Kidney (tissue), 14 donors: ENCODE measurements around the gene TCERG1. TPM values are rescaled to one million over a fixed set of nuclear protein-coding genes. Genes with fewer than 3 reads are reported as not detected.
A peak's percentile ranks its signal among the peaks of the same experiment; 100 is the strongest.

Experiments
- DNase-seq, 5 donors: peaks; one replicate each; pipeline ENCODE4 v3.0.0-alpha.2; 2013 to 2020
- FAIRE-seq: peaks from 2 replicates; lab custom pipeline; 2012; peaks lifted over from hg19 to GRCh38; lab: Jason Lieb, UNC
- H3K27ac ChIP-seq, 2 donors: one replicate each; pipeline ENCODE4 v1.7.0; 2013; ENCODE audit warnings: low read depth in 2 of 2, low read length in 2 of 2, inconsistent platforms in 1 of 2
- H3K27me3 ChIP-seq: one replicate; pipeline ENCODE4 v1.7.1; 2013; ENCODE audit warnings: low read length, inconsistent platforms; ENCODE audit not compliant: control insufficient read depth, insufficient read depth
- H3K36me3 ChIP-seq, 3 donors: one replicate each; pipeline versions ENCODE4 v1.7.0 to v1.7.1; 2013; ENCODE audit warnings: low read length in 3 of 3, control low read depth in 1 of 3, inconsistent platforms in 1 of 3; ENCODE audit not compliant: insufficient read depth in 3 of 3, control insufficient read depth in 2 of 3
- H3K4me1 ChIP-seq, 3 donors: one replicate each; pipeline versions ENCODE4 v1.7.0 to v1.7.1; 2013; ENCODE audit warnings: low read length in 3 of 3, inconsistent platforms in 1 of 3, low read depth in 1 of 3; ENCODE audit not compliant: control insufficient read depth in 2 of 3, insufficient read depth in 2 of 3
- H3K4me3 ChIP-seq, 3 donors: one replicate each; pipeline versions ENCODE4 v1.7.0 to v1.8.1; 2013; ENCODE audit warnings: low read length in 3 of 3, control low read depth in 1 of 3, inconsistent platforms in 1 of 3
- H3K9ac ChIP-seq, 3 donors: one replicate each; pipeline versions ENCODE4 v1.7.0 to v1.7.1; 2013; ENCODE audit warnings: low read length in 3 of 3, control low read depth in 1 of 3, inconsistent platforms in 1 of 3
- H3K9me3 ChIP-seq, 3 donors: one replicate each; pipeline versions ENCODE4 v1.7.0 to v1.7.1; 2013; ENCODE audit warnings: low read length in 3 of 3, control low read depth in 1 of 3, inconsistent platforms in 1 of 3; ENCODE audit not compliant: control insufficient read depth in 2 of 3, insufficient read depth in 1 of 3
- CTCF ChIP-seq: IDR thresholded peaks from 3 replicates; pipeline ENCODE4 v1.5.1; 2012; ENCODE audit warnings: mild to moderate bottlenecking, moderate library complexity, borderline replicate concordance; ENCODE audit not compliant: insufficient read depth; ENCODE audit errors: extremely low read depth
- intact Hi-C: fragments of 100-400 bp; cut with DNase I; formaldehyde crosslinking; loops from one replicate; pipeline ENCODE4 v1.11.1; 2022
- polyA plus RNA-seq: library from polyadenylated mRNA; stranded (reverse); fragments of 350-450 nt; fragmentation: Illumina TruSeq; extraction: RNeasy Lipid Tissue Mini Kit (QIAGEN cat#74804); gene quantifications from one replicate; pipeline ENCODE4 v1.2.3, GENCODE V29; 2014; ENCODE audit warnings: low read depth, low replicate concordance; ENCODE audit not compliant: insufficient read depth
- total RNA-seq: library from RNA; stranded (reverse); fragmentation: NEBNext Ultra II Directional; extraction: Animal tissue kit (Norgen Biotek cat#: 25700); gene quantifications from one replicate; pipeline ENCODE4 v1.2.1, GENCODE V29; 2021
- donor health status: control.
- donor health status: control.
- donor health status: control.
- donor health status: control.
- donor health status: control.
- donor health status: DM: yes; HTN: yes; CAD: no.
- donor health status: Normal renal cell carcinoma (clear cell type).

The TCERG1 gene
- total and polyA plus RNA-seq, 2 donors from 2014 or later, result 16.7 to 48.6 TPM

- H3K9me3 ChIP-seq, result no peaks in the 10 kb centered on the region
- H3K36me3 ChIP-seq, result peaks cover 11 to 31% (median 14%) of the 10 kb centered on the region in 3 donors
- H3K4me3 ChIP-seq, result no peak overlapping the region
- H3K27me3 ChIP-seq, result no peaks in the 10 kb centered on the region
- no peak for FAIRE-seq
- TF ChIP-seq CTCF, result no peak
- no peak for DNase-seq
- no peak overlapping the region for H3K9ac ChIP-seq
- intact Hi-C loops, result no loop called here
- no peaks in the 10 kb centered on the region for H3K4me1 ChIP-seq
- no peak overlapping the region for H3K27ac ChIP-seq
Measured at GRCh38 chr5:146463446-146463845, 16.3 kb downstream of the TCERG1 start.

- peak; percentile 87 for FAIRE-seq
- H3K9me3 ChIP-seq, result no peaks in the 10 kb centered on the region
- no peaks in the 10 kb centered on the region for H3K4me1 ChIP-seq
- H3K9ac ChIP-seq, result no peak overlapping the region
- no peak for DNase-seq
- H3K36me3 ChIP-seq, result peaks cover 16 to 35% (median 21%) of the 10 kb centered on the region in 3 donors
- H3K4me3 ChIP-seq, result no peak overlapping the region
- TF ChIP-seq CTCF, result peak; percentile 32
- H3K27ac ChIP-seq, result no peak overlapping the region
- intact Hi-C loops, result no loop called here
- H3K27me3 ChIP-seq, result no peaks in the 10 kb centered on the region
Measured at GRCh38 chr5:146466521-146467349, 19.6 kb downstream of the TCERG1 start.

- Histone ChIP-seq H3K9me3 (no peaks in the 10 kb centered on the region), H3K27me3 (no peaks in the 10 kb centered on the region), H3K36me3 (peaks cover 14 to 40% (median 21%) of the 10 kb centered on the region in 3 donors), H3K4me3 (no peak overlapping the region), H3K9ac (no peak overlapping the region), H3K27ac (no peak overlapping the region), H3K4me1 (no peaks in the 10 kb centered on the region)
- DNase-seq, result no peak
- TF ChIP-seq CTCF, result no peak
- FAIRE-seq, result no peak
- intact Hi-C loops, result no loop called here
Measured at GRCh38 chr5:146467760-146468159, 20.6 kb downstream of the TCERG1 start.
